ENCODE data around the gene JAG2.

Gene JAG2

GRCh38 chr14:105092171-105093037, 76.2 kb downstream of the JAG2 start:
- no peak for DNase-seq (ENCODE audit: low read depth, low spot score)

GRCh38 chr14:105091517-105092170, 76.9 kb downstream of the JAG2 start:
- DNase-seq (ENCODE audit: low read depth, low spot score) = no peak

DNA sequence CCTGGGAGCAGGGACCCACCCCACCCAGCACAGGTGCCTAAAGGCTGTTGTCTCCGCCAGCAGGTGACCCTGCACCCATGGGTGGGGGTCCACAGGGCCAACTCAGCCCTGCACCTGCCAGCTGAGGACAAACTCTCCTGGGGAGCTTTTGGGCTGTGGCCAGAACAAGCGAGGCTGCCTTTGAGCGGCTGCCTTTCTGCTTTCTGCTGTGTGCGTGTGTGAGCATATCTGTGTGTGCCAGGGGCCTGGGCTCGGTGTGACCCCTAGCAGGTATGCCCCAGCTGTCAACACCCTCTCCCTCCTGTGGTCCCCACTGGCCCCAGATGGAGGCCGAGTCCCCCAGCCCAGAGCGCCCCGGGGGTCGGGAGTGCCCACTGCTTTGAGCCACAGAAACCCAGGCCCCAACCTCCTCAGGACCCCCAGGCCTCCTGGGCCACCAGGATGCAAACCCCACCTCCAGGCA, 77.5 kb downstream of the JAG2 start:
- DNase-seq (ENCODE audit: low read depth, low spot score) = no peak
